GM12801 (cell line): ENCODE results near the gene RNLS.

Source experiments
- TF ChIP-seq, protein P1 (sequence below): IDR thresholded peaks from one replicate; pipeline ENCODE4 v1.5.1; 2011; ENCODE audit warnings: control low read depth; ENCODE audit not compliant: insufficient read length; ENCODE audit errors: extremely low read depth

The RNLS gene

DNA sequence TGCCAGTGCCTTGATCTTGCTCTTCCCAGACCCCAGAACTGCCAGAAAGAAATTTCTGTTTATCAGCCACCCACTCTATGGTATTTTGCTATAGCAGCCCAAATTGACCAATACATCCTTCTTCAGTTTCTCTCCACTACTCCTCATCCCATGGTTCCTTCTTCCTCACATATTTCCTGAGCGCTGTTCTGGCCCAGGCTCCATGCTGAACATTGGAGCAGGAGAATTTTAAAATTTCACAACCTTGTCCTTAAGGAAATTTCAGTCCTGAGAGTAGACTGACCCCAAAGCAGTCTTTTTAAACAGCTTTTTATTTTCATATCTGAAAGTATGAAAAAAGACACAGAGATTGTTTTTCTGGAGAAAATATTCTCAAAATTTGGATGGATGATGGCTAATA, 297.1 kb downstream of the RNLS start:
- TF ChIP-seq, protein P1, sequence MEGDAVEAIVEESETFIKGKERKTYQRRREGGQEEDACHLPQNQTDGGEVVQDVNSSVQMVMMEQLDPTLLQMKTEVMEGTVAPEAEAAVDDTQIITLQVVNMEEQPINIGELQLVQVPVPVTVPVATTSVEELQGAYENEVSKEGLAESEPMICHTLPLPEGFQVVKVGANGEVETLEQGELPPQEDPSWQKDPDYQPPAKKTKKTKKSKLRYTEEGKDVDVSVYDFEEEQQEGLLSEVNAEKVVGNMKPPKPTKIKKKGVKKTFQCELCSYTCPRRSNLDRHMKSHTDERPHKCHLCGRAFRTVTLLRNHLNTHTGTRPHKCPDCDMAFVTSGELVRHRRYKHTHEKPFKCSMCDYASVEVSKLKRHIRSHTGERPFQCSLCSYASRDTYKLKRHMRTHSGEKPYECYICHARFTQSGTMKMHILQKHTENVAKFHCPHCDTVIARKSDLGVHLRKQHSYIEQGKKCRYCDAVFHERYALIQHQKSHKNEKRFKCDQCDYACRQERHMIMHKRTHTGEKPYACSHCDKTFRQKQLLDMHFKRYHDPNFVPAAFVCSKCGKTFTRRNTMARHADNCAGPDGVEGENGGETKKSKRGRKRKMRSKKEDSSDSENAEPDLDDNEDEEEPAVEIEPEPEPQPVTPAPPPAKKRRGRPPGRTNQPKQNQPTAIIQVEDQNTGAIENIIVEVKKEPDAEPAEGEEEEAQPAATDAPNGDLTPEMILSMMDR = no peak

DNA sequence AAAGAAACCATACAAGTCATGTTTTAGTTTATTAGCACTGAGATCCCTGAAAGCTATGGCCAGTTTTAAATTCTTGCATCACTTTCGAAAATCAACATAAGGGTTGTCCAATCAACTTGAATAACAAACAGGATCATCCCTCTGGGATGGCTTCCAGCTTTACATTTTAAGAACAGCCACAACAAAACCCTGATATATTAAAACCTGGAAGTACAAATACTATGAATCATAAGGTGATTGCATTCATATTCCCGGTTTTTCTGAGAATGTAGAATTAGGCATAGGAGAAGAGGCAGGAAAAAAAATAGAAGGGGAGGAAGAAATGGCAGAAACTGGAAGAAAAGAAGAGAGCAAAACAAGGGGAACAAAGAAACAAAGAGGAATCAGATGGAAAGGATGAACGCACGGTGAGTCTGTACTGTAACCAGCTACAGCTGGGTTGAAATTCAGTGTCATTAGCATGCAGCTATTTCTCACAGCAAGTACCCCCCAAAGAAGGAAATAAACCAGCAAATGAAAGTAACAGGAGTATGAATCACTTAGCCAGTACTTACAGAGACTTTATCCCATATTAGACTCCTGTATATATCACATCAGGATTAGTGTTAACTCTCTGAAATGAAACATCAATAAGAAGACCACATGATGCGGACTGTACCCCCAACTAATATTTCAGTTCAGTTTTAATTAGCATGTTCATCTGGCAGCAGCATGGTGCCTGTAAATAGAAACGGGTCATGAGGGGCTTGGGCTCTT, 301.3 kb downstream of the RNLS start:
- TF ChIP-seq, protein P1 = no peak

DNA sequence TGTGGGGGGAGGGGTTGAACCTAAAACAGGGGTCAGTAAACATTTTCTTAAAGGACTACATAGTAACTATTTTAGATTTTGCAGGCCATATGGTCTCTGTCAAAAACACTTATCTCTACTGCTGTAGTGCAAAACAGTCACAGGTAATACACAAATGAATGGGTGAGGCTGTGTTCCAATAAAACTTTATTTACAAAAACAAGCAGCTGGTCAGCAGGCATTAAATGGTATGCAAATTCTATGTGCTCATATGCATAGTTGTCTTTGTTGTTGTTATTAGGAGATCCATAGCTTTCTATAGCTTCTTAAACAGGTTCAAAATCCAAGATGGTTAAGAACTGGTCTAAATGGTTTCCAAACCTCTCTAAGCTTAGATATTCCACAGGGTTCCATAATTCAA, 302.6 kb downstream of the RNLS start:
- TF ChIP-seq, protein P1 = no peak

DNA sequence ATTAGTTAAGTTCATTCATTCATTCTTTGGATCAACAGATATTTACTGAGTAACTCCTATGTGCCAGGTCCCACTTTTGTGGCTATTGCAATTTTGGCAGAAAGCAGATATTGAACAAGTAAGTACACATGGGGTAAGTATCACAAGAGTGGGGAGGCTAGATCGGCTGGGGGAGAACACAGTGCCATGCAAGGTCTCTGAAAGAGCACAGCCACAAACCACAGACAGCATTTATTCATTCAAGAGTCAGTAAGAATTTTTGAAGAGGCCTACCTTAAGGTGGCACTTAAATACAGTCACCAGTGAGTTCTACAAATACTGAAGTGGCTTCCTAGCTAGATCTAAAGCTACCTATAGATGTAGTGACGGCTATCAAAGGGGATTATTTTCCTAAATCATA, 304.2 kb downstream of the RNLS start:
- TF ChIP-seq, protein P1 = no peak

DNA sequence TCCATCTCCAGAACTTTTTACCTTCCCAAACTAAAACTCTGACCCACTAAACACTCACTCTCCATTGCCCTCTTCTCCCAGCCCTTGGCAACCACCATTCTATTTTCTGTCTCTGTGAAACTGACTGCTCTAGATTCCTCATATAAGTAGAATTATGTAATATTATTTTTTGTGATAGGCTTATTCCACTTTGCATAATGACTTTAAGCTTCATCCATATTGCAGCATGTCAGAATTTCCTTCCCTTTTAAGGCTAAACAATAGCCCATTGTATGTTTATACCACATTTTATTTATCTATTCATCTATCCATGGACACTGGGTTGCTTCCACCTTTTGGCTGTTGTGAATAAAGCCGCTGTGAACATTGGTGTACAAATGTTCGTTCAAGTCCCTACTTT, 308.8 kb downstream of the RNLS start:
- TF ChIP-seq, protein P1 = no peak

DNA sequence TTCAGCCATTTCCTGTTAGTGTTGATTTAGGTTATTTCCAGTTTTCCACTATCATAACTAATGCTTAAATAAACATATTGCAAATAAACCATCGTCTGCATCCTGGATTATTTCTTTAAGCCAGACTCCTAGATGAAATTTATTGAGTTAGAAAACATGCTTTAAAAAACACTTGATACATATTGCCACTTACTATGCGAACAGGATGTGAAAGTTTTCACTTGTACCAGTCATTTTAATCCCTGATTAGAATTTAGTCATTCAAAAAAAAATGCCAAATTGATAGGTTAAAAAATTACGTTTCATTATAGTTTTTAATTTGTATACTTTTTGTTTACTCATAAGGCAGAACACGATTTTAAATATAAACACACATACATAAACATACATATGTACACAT, 309.6 kb downstream of the RNLS start:
- TF ChIP-seq, protein P1 = no peak

DNA sequence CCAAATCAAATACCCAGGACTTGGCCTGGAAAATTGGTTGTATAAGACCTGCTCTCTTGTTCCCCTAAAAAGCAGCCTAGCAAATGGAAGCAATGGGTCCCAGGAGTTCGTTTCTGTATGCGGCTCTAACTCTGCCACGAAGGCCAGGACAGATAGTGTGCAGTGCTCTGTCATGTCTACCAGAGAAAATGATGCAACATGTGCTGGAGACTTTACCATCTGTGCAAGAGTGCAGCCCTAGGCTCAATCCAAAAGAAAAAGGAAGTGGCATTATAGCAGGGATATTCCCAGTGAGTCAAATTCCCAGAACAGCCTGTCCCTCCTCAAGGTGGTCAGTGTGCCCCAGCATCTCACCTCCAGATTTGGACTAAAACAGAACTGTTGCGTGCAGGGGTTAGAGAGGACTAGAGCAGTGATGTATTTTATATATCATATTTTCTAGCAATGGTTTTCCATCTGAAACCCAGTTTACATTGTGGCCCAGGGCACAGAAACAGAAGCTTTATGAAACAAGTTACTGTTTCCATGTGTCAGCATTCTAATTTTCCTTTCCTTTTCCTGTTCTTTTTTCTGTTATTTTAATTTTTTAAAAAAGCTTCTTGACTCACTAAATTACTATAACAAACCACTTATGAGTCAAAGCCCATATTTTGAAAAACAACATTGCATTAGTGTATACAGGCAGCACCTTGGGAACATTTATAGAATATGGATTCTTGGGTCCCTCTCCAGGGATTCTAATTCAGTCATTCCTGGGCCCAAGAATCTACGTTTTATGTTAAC, 311.2 kb downstream of the RNLS start:
- TF ChIP-seq, protein P1 = no peak
